HG03108 (cell line): ENCODE results near the gene CERK.
"Not testable (repeated sequence)": the region's sequence is repeated elsewhere in the genome, so short reads cannot be mapped to it uniquely, and the experiment has no call there.

ENCODE experiments used
- ATAC-seq: cut with Tn5 transposase; IDR thresholded peaks from one replicate; pipeline ENCODE4 v1.9.1; 2021; ENCODE audit warnings: moderate library complexity; ENCODE audit not compliant: unreplicated experiment

CERK gene

DNA sequence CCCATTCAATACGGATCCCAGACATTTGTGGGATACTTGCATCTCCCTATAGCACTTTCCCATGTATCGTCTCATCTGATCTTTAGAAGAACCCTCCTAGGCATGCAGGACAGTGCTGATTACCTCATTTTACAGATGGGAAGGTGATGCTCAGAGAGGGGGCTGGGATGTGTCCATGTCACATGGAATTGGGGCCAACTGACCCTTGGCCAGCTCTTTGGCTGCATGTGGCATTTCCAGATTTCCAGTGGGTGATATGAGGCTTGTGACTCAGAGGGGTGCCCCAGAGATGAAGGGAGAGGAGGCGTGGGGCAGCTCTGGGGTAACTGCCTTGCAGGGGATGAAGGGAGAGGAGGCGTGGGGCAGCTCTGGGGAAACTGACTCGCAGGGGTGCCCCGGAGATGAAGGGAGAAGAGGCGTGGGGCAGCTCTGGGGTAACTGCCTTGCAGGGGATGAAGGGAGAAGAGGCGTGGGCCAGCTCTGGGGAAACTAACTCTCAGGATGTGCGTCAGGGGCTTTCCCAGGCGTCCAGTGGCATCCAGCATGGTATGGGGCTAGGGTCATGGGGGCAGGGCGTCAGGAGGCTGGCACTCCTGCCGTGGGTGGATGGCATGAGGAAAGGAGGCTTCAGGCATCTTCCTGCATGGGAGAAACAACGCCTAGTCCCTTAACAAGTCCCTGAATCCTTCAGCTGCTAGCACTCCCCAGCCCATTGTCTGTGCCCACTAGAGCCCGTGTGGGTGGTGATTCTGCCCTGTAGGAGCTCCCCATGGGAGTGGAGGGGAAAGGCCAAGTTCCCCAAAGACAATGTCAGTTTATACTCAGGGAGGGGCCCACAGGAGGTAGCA, 11.9 kb upstream of the CERK start:
- no peak for ATAC-seq

DNA sequence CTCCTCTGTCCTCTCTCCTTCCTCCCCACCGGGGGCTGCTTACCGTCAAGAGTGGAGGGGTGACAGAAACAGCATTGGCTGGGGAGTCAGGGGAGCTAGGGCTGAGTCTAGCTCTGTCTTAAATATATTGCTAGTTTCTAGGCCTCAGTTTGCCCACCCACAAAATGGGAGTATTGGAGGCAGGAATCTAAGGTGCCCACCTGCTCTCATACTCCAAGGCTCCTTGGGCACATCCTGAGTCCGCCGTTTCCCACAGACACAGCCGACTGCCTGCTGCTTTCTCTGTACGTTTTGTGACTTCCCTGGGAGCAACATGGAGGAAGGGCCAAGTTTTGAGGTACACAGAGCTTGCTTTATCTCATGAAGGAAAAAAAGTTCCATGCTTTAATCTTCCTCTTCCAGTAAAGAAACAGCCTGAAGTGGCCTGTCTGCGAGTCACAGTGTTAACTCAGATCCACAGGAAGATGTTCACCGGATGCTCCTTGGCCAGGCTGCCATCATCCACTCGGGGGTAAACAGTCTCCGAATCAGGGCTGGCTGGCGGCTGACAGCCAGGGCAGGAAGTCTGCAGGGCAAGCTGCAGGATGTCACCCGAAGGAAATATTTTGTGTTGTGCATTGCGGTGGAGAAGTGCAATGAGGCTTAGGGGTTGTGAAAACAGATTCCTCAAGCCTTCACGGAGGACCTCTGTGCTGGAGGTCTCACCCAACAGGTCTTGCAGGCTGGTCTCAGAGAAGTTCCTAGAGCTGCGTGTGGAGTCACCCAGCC, 11.0 kb upstream of the CERK start:
- no peak for ATAC-seq

DNA sequence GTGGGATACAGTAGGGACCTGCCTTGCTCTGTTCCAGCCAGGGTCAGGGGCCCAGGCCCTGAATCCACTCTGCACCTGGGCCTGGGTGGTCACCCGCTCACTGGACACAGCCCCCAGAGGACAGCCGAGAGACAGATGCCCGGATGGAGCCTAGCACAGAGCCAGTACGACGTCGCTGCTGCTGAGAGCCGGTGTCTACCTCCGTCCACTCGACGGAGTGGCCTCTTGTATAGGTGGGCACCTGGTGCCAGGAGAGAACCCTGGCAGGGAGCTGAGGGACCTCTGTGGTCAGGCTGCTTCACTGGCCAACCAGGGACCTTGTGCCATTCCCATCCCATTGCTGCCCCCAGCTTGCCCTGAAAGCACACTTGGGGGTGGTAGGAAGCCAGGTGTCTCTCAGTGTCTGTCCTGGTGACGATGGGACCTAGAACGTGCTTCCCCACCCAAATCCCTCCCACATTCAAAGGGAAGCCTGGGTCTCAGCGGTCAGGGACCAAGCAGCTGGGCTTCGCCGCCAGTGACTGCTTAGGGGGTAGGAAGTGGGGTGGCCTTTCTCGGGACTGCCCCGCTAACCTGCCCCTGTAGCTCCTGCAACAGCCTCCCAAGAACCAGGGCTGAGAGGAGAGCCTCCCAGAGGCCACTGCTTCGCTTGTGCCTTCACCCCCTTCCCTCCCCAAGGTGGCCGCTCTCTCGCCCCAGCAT, 10.3 kb upstream of the CERK start:
- no peak for ATAC-seq

DNA sequence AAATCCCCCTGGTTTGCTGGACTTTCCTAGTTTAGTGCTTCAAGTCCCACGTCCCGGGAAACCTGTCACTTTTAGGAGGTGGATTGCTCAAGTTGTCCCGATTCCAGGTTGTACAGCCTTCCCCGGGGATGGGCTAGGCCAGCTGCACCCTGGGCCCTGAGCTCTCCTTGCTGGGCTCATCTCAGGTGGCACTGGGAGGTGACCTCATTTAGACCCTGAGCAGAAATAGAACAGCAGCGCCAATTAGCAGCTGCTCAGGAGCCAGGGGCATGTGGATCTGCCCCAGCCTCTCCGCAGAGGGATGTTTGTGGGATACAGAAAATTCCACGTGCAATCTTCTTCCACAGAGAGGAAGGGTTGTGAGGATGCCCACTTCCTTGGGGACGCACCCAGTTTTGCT, 9.6 kb upstream of the CERK start:
- no peak for ATAC-seq

DNA sequence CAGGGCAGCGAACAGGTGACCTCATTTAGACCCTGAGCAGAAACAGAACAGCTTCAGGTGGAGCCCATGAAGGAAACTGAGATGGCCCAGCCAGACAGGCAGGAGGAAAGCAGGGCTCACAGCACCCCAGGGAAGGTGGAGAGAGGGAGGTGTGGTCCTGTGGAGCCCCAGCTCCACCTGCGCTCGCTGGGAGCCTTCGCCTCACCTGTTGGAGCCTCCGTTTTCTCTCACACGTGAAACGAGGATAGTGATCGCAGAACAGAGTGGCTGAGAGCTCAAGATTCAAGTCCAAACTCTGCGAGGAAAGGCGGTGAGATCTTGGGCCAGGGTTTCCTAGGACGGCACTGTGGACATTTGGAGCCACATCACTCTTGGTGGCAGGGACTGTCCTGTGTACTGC, 8.6 kb upstream of the CERK start:
- ATAC-seq, result no peak

DNA sequence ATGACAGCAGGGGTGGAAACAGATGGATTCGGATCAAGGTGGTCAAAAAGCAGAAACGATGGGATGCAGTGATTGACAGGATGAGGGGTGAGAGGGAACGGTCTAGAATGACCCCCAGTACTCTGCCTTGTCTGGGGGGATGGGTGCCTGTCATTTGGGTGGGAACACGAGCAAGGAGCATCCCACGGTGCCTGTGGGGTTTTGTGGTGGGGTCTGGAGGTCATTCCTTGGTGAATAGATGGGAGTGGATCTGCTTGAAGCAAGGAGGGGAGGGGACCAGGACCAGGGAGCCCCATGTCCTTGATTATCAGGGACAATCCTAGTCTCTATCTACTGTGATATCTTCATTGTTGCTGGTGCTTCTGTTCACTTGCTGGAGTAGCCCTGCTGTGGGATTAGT, 8.1 kb upstream of the CERK start:
- ATAC-seq, result no peak

DNA sequence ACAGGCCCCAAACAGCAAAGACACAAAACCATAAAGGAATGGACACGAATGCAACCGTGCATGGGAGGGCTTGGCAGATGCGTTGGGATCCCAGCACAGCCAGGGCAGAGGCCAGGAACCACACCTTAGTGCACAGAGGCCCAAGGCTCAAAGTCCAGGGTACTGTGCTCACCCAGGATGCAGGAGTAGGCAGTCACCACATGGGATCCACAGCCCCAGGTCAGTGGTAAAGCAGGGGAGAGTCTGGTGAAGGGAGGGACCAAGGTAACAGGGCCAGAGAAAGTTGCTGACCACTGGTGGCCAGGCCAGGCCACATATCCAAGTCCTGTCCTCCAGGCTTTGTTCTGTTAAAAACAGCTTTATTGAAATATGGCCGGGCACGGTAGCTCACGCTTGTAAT, 6.5 kb upstream of the CERK start:
- ATAC-seq, result no peak

DNA sequence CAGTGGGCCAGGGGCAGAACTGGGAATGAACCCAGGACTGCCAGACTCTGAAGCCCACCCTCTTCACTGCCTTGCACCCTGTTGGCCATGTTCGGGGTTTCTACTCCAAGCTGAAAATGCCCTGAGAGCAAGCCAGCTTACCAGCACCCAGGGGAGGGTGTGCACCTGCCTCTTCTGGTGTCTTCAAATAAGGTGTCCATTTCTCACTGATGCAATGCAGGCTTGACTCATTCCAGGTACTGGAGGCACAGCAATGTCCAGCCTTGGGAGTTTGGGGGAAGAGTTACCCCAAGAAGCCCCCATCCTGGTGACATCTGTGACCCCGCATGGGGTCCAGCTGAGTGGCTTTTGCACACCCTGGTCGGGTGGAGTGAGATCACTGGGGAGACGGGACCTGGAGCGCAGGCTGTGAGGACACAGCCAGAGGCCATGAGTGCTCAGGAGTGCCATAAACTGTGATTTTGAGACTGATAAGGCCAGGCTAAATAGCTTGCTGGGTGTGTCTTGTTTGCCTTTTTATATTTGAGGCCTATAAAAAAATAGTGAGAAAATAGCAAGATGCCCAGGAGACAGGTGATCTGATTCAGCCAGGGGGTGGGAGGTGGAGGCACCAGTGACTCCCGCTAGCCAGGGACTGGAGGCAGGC, 4.6 kb upstream of the CERK start:
- ATAC-seq, result no peak

DNA sequence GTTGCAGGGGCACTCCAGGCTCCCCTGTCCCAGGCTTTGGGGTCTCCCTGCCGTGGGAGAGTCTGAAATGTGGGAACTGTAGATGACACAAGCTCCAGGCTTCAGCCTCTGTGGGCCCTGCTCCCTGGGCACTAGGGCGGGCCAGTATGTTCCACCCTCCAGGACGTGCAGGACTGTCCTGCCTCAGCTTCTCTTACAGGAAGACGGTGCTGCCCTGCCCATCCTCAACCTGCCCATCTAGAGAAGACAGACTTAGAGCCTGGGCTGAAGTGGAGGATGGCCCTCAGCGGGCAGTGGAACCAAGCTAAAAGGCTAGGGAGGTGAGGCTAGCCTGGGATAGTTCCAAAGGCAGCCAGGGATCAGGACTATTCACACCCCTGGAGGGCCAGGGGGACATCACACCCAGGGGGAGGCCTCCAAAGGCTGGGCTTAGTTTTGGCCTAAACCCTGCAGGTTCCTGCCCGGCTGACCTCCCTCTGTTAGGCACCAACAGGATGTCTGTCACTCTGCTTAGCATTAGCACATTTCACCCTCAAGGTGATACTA, 4.0 kb upstream of the CERK start:
- no peak for ATAC-seq

DNA sequence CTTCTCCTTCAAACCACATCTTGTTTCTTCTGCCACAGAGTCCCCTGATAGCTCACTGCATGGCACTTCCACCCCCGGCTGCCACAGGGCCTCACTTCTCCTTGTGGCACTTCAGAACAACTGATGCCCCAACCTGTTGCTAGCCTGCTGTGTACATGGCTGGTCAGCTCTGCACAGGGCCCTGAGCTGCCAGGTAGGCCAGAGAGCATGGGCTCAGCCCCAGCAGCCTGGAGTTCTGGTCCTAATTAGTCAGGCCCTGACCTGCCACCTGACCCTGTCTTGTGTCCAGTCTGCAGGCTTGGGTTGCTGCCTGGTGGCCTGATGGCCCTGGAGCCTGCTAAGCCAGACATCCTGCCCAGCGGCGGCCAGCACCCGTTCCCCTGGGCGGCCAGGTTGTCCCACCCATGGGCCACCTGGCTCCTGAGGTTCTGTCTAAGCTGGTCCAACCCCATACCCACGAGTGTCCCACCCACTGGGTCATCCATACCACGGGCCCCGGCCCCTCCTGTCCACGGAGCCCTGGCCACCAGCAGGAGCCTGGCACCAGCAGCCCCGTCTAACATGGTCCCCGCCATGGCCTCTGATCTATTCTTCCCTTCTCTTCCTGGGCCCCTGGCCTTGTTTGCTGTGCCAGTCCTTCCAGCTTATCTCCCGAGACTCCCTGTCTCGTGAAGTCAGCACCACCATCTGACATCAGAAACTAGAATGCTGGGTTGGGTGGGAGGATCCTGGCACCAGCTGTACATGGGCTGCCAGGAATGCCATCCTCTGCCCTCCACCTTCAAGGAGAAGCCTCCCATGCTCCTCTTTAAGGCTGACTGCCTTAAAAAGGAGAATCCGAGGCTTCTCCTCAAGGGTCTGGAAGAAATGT, 3.1 kb upstream of the CERK start:
- no peak for ATAC-seq

DNA sequence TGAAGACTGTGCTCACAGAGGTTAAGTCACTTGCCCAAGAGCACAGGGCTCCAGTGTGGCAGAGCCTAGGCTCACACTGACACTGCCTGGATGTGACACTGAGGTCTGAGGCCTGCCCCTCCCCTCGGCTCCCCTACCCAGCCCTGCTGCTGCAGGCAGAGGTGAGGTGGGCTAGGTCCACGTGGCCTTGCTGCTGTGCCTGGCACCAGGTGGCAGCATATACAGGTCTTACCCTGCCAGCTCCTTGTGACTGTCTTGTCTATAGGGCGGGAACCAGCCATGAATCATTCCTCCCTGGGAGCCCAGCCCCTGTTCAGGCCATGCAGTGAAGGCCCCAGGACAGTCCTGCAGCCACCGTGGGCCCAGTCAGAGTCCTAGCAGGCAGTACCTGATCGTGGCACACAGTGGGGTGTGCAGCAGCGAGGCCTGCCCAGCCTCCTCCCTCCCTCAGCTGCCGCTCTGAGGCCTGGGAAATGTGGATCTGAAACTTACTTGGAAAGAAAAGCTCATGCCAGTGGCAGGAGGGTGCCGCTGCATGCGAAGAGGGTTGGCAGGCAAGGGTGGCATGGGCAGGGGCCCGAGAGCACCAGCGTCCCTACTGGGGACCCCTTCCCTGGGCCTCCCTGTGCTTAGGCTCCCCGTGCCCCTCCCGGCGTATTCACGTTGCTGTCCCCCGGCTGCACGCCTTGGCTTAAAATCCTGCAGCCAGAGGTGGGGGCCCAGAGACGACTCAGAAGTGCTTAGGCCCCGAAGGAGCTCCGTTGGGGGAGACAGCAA, 1.2 kb upstream of the CERK start:
- ATAC-seq, result no peak

DNA sequence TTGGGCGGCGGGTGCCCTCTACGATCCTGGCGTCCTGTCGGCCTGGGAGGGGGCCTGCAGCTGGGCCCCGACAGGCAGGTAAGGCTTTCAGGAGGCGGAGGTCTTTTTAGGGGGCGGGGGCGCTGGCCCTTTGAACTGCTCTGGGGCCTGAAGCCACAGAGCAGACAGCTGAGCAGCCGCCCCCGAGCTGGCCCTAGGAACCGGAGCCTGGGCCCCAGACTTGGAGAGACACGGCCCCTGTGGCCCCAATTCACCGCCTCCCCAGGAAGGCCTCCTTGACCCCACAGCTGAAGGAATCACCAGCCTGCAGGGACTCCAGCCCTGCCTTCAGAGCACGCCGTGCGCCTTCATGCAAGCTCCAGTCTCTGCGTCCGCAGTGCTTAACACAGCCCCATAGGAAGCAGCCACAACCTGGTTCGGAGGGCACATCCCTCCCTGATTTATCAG, 618 bp upstream of the CERK start:
- ATAC-seq, result no peak

DNA sequence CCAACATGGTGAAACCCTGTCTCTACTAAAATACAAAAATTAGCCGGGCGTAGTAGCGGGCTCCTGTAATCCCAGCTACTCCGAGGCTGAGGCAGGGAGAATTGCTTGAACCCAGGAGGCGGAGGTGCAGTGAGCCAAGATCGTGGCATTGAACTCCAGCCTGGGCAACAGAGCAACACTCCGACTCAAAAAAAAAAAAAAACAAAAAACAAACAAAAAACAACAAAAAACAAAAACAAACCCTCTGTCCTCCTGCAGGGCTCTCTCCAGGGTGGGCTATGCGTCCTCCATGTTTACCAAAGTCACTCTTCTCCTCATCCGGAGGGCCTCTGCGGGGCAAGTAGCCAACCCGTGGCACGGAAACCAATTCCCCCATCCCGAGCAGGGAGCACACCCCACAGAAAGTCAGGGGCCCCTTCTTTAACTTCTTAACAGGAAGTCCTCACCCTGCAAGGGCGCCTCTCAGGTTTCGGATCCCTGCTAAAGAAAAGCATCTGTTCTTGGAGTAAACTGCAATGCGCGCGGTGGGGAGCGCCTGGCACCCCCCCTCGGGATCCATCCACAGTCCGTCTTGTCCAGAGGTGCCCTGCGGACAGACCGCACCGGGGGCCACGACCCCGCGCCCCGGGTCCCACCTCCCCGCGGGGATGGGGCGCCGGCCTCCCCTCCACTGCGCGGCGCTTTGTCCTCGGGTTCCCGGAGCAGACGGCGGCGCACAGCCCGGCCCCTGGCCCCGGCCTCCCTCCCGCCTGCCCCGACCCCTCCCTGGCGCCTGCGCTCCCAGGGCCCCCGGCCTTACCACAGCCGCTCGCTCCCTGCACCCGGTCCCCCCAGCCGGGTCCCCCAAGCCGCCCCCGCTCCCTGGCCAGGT, 712 bp downstream of the CERK start:
- ATAC-seq, result peak; percentile 24

DNA sequence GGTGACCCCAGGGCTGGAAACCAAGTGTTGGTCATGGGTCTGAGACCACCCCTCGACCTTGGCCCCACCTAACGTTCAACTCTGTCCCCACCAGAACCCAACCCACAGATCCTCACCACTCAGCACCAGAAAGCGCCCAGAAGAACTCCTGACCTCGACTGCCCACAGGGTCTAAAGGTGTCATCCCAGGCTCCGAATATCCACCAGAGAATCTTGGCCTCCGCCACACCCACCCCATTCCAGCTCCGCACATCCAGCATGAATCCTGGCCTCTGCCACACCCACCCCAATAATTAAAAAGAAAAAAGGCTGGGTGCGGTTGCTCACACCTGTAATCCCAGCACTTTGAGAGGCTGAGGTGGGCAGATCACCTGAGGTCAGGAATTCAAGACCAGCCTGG, 1.3 kb downstream of the CERK start:
- no peak for ATAC-seq

DNA sequence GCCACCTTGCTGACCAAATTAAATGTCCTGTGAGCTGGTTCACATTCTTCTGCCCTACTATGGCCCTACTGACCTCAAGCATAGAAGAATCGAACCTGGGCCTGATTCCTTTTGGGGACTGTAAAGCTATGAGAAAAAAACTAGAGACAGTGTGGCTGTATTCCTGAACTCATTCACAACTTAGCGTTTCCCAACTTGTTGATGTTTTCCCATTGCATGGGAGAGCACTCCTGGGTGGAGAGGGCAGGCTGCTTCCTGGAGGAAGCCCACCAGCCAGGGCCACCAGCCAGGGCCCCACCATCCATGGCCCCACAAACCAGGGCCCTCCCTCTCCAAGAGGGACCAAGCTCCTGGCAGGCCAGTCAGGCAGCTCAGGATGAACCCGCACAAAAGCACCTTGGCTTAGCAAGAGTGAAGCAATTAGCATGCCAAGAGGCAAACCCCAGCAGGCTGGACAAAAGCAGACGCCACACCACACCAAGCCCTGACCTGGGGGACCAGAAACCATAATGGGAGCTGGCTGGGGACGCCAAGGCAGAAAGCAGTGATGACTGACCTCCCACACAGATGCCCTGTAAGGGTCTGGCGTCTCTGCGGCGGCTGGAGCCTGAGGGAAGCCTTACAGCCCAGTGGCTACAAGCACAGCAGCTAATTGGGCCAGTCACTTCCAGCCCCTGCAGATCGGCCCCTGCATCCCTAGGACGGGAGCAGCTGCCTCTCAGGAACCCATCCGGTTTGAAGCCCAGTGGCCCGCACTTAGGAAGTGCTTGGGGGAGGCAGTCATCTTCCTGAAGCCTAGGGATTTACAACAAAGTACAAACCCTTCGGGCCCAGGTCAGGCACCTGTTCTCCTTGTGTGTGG, 2.1 kb downstream of the CERK start:
- ATAC-seq, result no peak

DNA sequence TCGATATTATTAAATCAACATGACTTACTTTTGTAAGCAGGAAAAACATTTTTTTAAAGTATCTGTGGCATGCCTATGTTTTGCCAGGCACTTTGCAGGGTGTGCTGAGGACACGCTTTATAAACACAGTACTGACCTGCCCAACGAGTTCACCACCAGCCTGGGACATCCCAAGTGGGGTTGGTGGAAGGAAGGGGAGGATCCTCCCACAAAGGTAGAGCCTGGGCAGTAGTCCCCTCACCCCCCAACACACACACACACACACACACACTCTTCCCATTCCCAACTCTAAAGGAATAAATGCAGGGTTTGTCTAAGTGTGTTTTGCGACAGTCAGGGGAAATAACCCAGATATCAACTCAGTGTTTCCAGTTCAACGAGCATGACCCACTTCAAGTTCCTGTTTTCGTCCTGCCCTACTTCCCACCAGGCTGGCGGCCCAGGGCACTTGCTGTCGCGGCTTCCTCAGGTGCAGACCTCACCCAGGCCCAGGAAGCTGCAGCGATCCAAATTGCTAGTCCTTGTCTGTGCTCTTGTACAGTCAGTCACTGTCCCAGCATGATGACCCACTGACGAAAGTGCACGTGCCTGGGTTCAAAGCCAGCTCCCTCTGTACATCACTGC, 3.1 kb downstream of the CERK start:
- no peak for ATAC-seq

DNA sequence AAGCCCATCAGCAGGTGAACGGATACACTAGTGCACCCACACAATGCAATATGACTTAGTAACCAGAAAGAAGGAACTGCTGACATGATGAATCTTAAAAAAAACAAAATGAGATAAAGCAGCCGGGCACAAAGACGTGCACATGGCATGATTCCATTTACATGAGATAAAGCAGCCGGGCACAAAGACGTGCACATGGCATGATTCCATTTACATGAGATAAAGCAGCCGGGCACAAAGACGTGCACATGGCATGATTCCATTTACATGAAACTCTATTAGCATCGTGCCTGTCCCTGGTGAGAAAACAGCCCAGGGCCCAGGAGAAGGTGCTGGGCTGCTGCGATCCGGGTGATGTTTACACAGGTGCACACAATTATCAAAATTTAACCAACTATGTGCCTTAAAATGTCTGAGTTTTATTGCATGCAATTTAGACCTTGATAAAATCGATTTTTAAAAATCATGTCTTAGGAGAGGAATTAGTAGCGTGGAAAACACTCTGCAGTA, 3.8 kb downstream of the CERK start:
- not testable (repeated sequence) for ATAC-seq
